ENCODE data around the gene TICRR. TPM values are rescaled to one million over a fixed set of nuclear protein-coding genes. Genes with fewer than 3 reads are reported as not detected.
A peak's percentile ranks its signal among the peaks of the same experiment; 100 is the strongest.

The TICRR gene
- total and polyA plus RNA-seq, 2 of the 4 experiments (the other 2 are of a cell fraction), result 3.0 to 4.2 TPM

DNA sequence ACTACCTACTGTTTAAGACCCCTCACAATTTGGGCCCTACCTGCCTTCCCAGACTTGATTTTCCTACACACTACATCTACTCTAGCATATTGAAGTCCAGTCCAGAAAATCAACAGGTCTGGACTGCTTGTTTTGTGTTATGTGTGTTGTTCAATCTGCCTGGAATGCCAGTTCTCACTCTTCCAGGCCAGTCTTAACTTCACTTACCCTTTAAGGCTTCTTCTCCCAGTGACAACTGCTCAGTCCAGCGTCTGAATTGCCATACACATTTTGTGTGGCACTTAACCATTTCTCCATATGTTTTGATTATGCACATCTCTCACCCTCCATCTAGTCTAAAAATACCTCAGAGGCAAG lies 1.1 kb downstream of the TICRR start:
- H3K56ac ChIP-seq (ENCODE audit: extremely low read depth, insufficient read depth, low read length), result peak overlapping the region; percentile 38
- no peak overlapping the region for H2BK15ac ChIP-seq (ENCODE audit: low read depth, low read length)
- H2BK5ac ChIP-seq (ENCODE audit: low read depth, low read length, poor library complexity, severe bottlenecking), result no peak overlapping the region
- H4K5ac ChIP-seq (ENCODE audit: low read depth, low read length), result no peak overlapping the region
- ATAC-seq (ENCODE audit: low read depth) (no peak), DNase-seq (peak; percentile 9)
- no peak overlapping the region for H2BK20ac ChIP-seq (ENCODE audit: low read depth, low read length)
- no peaks in the 10 kb centered on the region for H3K9me3 ChIP-seq (ENCODE audit: control insufficient read depth, insufficient read depth, low read length)
- peak overlapping the region; percentile 97 for H3K4me2 ChIP-seq (ENCODE audit: low read depth, low read length)
- 0 out of 2 replicates have a peak overlapping the region, but pooled peaks have one; percentile 54 for H3K14ac ChIP-seq (replicated peaks; ENCODE audit: low read depth, low read length)
- H3K27me3 ChIP-seq (ENCODE audit: control insufficient read depth, insufficient read depth, low read length), result peaks cover 6% of the 10 kb centered on the region
- TF ChIP-seq NFE2L2 (IDR thresholded peaks at IDR 0.05; ENCODE audit: low read depth, low read length) (no peak), MAZ (IDR thresholded peaks at IDR 0.05; ENCODE audit: borderline replicate concordance, low read depth, low read length) (no peak), ELK1 (IDR thresholded peaks at IDR 0.05; ENCODE audit: borderline replicate concordance, low read depth, low read length) (no peak), RFX5 (IDR thresholded peaks at IDR 0.05; ENCODE audit: low read depth, low read length) (no peak), MAFK (IDR thresholded peaks at IDR 0.05; ENCODE audit: low read depth, low read length) (no peak), RAD21 (IDR thresholded peaks at IDR 0.05; ENCODE audit: low read length) (no peak), CTCF (conservative IDR thresholded peaks at IDR 0.05; ENCODE audit: low read depth, low read length) (no peak), CHD1 (IDR thresholded peaks at IDR 0.05; ENCODE audit: low read depth, low read length) (no peak), RCOR1 (IDR thresholded peaks at IDR 0.05; ENCODE audit: insufficient replicate concordance, low read length) (no peak), USF2 (IDR thresholded peaks at IDR 0.05; ENCODE audit: low read depth, low read length) (no peak), MXI1 (IDR thresholded peaks at IDR 0.05; ENCODE audit: borderline replicate concordance, low read depth, low read length) (no peak), FOS (IDR thresholded peaks at IDR 0.05; ENCODE audit: low read depth, low read length) (no peak), BHLHE40 (IDR thresholded peaks at IDR 0.05; ENCODE audit: low read depth, low read length) (no peak), CEBPB (IDR thresholded peaks at IDR 0.05; ENCODE audit: low read depth, low read length) (no peak), SMC3 (IDR thresholded peaks at IDR 0.05; ENCODE audit: low read depth, low read length) (no peak), POLR2A (IDR thresholded peaks at IDR 0.05; ENCODE audit: low read depth, low read length) (no peak)
- POLR2A ChIA-PET (ENCODE audit: unreplicated experiment), result no interaction called here
- H2AK9ac ChIP-seq (replicated peaks; ENCODE audit: low read depth, low read length, poor library complexity), result no peak overlapping the region
- H2AK5ac ChIP-seq (ENCODE audit: low read depth, low read length), result no peak overlapping the region
- peak overlapping the region; percentile 93; the same call in 1 of the 2 replicates for H3K9ac ChIP-seq (ENCODE audit: low read depth, low read length)
- dilution Hi-C loops (cut with HindIII; ENCODE audit: low sequenced_read_pairs, unreplicated experiment) (no loop called here), in situ Hi-C loops (cut with MboI; ENCODE audit: low sequenced_read_pairs) (no loop called here), intact Hi-C loops (cut with micrococcal nuclease) (no loop called here)
- WGBS, 2 experiments (ENCODE audit: extremely low coverage in 2 of 2, insufficient read length in 1 of 2), result 40% methylated on average over 1 of the region's 1 CpG; no CpG with 5 or more reads in 1 of the 2 experiments
- H3K18ac ChIP-seq (ENCODE audit: low read depth, low read length), result no peak overlapping the region
- H3K4ac ChIP-seq (ENCODE audit: low read depth, low read length), result no peak overlapping the region
- H4K8ac ChIP-seq (ENCODE audit: low read depth in 2 of 2, low read length in 2 of 2), result no peak overlapping the region
- peak overlapping the region; percentile 70 for H3K23ac ChIP-seq (ENCODE audit: low read depth, low read length)
- CTCF ChIA-PET, result no interaction called here
- H3K4me1 ChIP-seq (ENCODE audit: control insufficient read depth, insufficient read depth, low read length), result peaks cover 3% of the 10 kb centered on the region; the same call in 1 of the 2 replicates
- no peak overlapping the region for H3K27ac ChIP-seq (ENCODE audit: insufficient read depth, low read length)
- H2BK120ac ChIP-seq (ENCODE audit: low read depth, low read length), result no peak overlapping the region
- BruUV-seq (replicated peaks), result no TSS peak
- peaks cover 31 to 46% of the 10 kb centered on the region in 2 experiments for H3K79me1 ChIP-seq (ENCODE audit: low read depth in 1 of 2, low read length in 2 of 2)
- peak overlapping the region; percentile 91 for H2AFZ ChIP-seq (replicated peaks; ENCODE audit: low read length, poor library complexity)
- peaks cover 3% of the 10 kb centered on the region; the same call in 1 of the 2 replicates for H4K20me1 ChIP-seq (ENCODE audit: insufficient read depth, low read length)
- no peaks in the 10 kb centered on the region; the same call in 1 of the 2 replicates for H3K36me3 ChIP-seq (ENCODE audit: control insufficient read depth, insufficient read depth, low read length)
- H3K4me3 ChIP-seq (ENCODE audit: insufficient read depth, low read depth, low read length), result peak overlapping the region; percentile 50
- H4K91ac ChIP-seq (ENCODE audit: insufficient read depth, low read depth, low read length), result no peak overlapping the region
- no peaks in the 10 kb centered on the region for H3K9me1 ChIP-seq (ENCODE audit: insufficient read depth, low read length)
